Measurements from ENCODE around the gene EXOC4. TPM values are rescaled to one million over a fixed set of nuclear protein-coding genes. Genes with fewer than 3 reads are reported as not detected.

Gene EXOC4
- total and polyA plus RNA-seq, 9 donors = 26.8 to 80.5 (median 70.7) TPM

GRCh38 chr7:133391206-133391605 lies 138.3 kb downstream of the EXOC4 start:
- intact Hi-C loops (cut with DNase I) = no loop called here
- WGBS, 3 donors = 87 to 93% (median 92%) methylated on average over 11 of the region's 11 CpGs
- no peaks in the 10 kb centered on the region for H3K9me3 ChIP-seq
- TF ChIP-seq CTCF (IDR thresholded peaks at IDR 0.05) (no peak), POLR2A (IDR thresholded peaks at IDR 0.05) (no peak), EP300 (IDR thresholded peaks at IDR 0.05) (no peak)
- H3K4me1 ChIP-seq (ENCODE audit: insufficient read depth) = peaks cover 2% of the 10 kb centered on the region
- H3K27ac ChIP-seq = no peak overlapping the region
- DNase-seq = no peak
- H3K27me3 ChIP-seq = no peaks in the 10 kb centered on the region
- no peak overlapping the region for H3K4me3 ChIP-seq
- H3K36me3 ChIP-seq = no peaks in the 10 kb centered on the region

GRCh38 chr7:133394369-133394768 lies 141.5 kb downstream of the EXOC4 start:
- intact Hi-C loops (cut with DNase I) = no loop called here
- TF ChIP-seq POLR2A (IDR thresholded peaks at IDR 0.05) (no peak), CTCF (IDR thresholded peaks at IDR 0.05) (no peak), EP300 (IDR thresholded peaks at IDR 0.05) (no peak)
- WGBS, 3 donors = 82 to 92% (median 85%) methylated on average over 1 of the region's 1 CpG
- DNase-seq = no peak
- Histone ChIP-seq H3K27me3 (no peaks in the 10 kb centered on the region), H3K36me3 (no peaks in the 10 kb centered on the region), H3K27ac (no peak overlapping the region), H3K4me3 (no peak overlapping the region), H3K9me3 (no peaks in the 10 kb centered on the region), H3K4me1 (ENCODE audit: insufficient read depth) (no peaks in the 10 kb centered on the region)

- no peak for TF ChIP-seq CTCF (IDR thresholded peaks at IDR 0.05)
- no peak for TF ChIP-seq POLR2A (IDR thresholded peaks at IDR 0.05)
- no peak for TF ChIP-seq EP300 (IDR thresholded peaks at IDR 0.05)
- no peaks in the 10 kb centered on the region for H3K36me3 ChIP-seq
- H3K4me3 ChIP-seq = no peak overlapping the region
- DNase-seq = no peak
- H3K27me3 ChIP-seq = no peaks in the 10 kb centered on the region
- 82 to 86% (median 84%) methylated on average over 1 of the region's 1 CpG for WGBS, 3 donors
- H3K9me3 ChIP-seq = no peaks in the 10 kb centered on the region
- intact Hi-C loops (cut with DNase I) = no loop called here
- H3K27ac ChIP-seq = no peak overlapping the region
- H3K4me1 ChIP-seq (ENCODE audit: insufficient read depth) = no peaks in the 10 kb centered on the region
Observed at GRCh38 chr7:133395551-133395950, 142.7 kb downstream of the EXOC4 start.

GRCh38 chr7:133398506-133398905 lies 145.6 kb downstream of the EXOC4 start:
- no peak overlapping the region for H3K4me3 ChIP-seq
- intact Hi-C loops (cut with DNase I) = no loop called here
- no peaks in the 10 kb centered on the region for H3K4me1 ChIP-seq (ENCODE audit: insufficient read depth)
- no peak for TF ChIP-seq CTCF (IDR thresholded peaks at IDR 0.05)
- no peak for TF ChIP-seq POLR2A (IDR thresholded peaks at IDR 0.05)
- TF ChIP-seq EP300 (IDR thresholded peaks at IDR 0.05) = no peak
- 90 to 92% (median 90%) methylated on average over 3 of the region's 3 CpGs for WGBS, 3 donors
- H3K27ac ChIP-seq = no peak overlapping the region
- H3K36me3 ChIP-seq = no peaks in the 10 kb centered on the region
- no peak for DNase-seq
- no peaks in the 10 kb centered on the region for H3K27me3 ChIP-seq
- no peaks in the 10 kb centered on the region for H3K9me3 ChIP-seq

- intact Hi-C loops (cut with DNase I) = no loop called here
Observed at GRCh38 chr7:133401225-133401624, 148.3 kb downstream of the EXOC4 start.

More at GRCh38 chr7:133401225-133401624, 148.3 kb downstream of the EXOC4 start:
- Histone ChIP-seq H3K4me3 (no peak overlapping the region), H3K27me3 (no peaks in the 10 kb centered on the region), H3K4me1 (ENCODE audit: insufficient read depth) (no peaks in the 10 kb centered on the region), H3K9me3 (no peaks in the 10 kb centered on the region), H3K36me3 (no peaks in the 10 kb centered on the region), H3K27ac (no peak overlapping the region)
- DNase-seq = no peak
- 43 to 67% (median 51%) methylated on average over 1 of the region's 1 CpG for WGBS, 3 donors
- TF ChIP-seq POLR2A (IDR thresholded peaks at IDR 0.05) = no peak
- no peak for TF ChIP-seq EP300 (IDR thresholded peaks at IDR 0.05)
- TF ChIP-seq CTCF (IDR thresholded peaks at IDR 0.05) = no peak

Data from ovary (tissue), 9 donors.